ENCODE data around the gene DIAPH3.
A peak's percentile ranks its signal among the peaks of the same experiment; 100 is the strongest.

The DIAPH3 gene

GRCh38 chr13:60143775-60144174, 20.0 kb downstream of the DIAPH3 start (continued):
- TF ChIP-seq MZF1 (tag by site-specific recombination; IDR thresholded peaks at IDR 0.05; ENCODE audit: borderline replicate concordance) (peak; percentile 50; the same call in 1 of the 2 replicates), ZFP3 (tag by site-specific recombination; IDR thresholded peaks at IDR 0.05; ENCODE audit: low read depth) (no peak), HOXC10 (CRISPR knock-in tag; IDR thresholded peaks at IDR 0.05) (no peak), ZBTB21 (tag by site-specific recombination; IDR thresholded peaks at IDR 0.05) (no peak), ZNF280D (tag by site-specific recombination; IDR thresholded peaks at IDR 0.05) (no peak), ZNF10 (tag by site-specific recombination; IDR thresholded peaks at IDR 0.05) (peak; percentile 56; the same call in 1 of the 2 replicates), PRDM4 (tag by site-specific recombination; IDR thresholded peaks at IDR 0.05) (0 out of 2 replicates have a peak, but pooled peaks have one; percentile 25), ZNF2 (tag by site-specific recombination; IDR thresholded peaks at IDR 0.05) (no peak), ZBTB44 (tag by site-specific recombination; IDR thresholded peaks at IDR 0.05) (no peak), ZEB2 (tag by site-specific recombination; IDR thresholded peaks at IDR 0.05) (no peak), ZNF843 (tag by site-specific recombination; IDR thresholded peaks at IDR 0.05) (0 out of 2 replicates have a peak, but pooled peaks have one; percentile 25)

GRCh38 chr13:60139272-60139671, 24.5 kb downstream of the DIAPH3 start:
- CTCF ChIA-PET: interaction anchor here (0.5 to 0.7 kb wide), 3 partner anchors 17 to 173 kb away, joined by 3 read pairs; no protein-coding TSS in a partner anchor
- H3K27ac ChIP-seq (ENCODE audit: extremely low read depth, low read depth, low read length): no peak overlapping the region
- no peaks in the 10 kb centered on the region for H3K9me3 ChIP-seq (ENCODE audit: control insufficient read depth, insufficient read depth, low read depth, low read length)
- peaks cover 6% of the 10 kb centered on the region for H3K4me1 ChIP-seq (ENCODE audit: control insufficient read depth, insufficient read depth, low read length)
- no peak overlapping the region for H3K4me3 ChIP-seq (ENCODE audit: low read depth, low read length)
- no peaks in the 10 kb centered on the region for H3K36me3 ChIP-seq (ENCODE audit: control insufficient read depth in 2 of 2, insufficient read depth in 1 of 2, low read length in 2 of 2)
- POLR2A ChIA-PET: no interaction called here
- TF ChIP-seq MEIS1 (CRISPR knock-in tag; IDR thresholded peaks at IDR 0.05; ENCODE audit: borderline replicate concordance) (no peak), ZNF398 (tag by site-specific recombination; IDR thresholded peaks at IDR 0.05) (no peak), KLF16 (tag by site-specific recombination; IDR thresholded peaks at IDR 0.05) (no peak), WT1 (tag by site-specific recombination; IDR thresholded peaks at IDR 0.05) (no peak), ZNF140 (tag by site-specific recombination; IDR thresholded peaks at IDR 0.05) (no peak), TCF7L2 (IDR thresholded peaks at IDR 0.05; ENCODE audit: borderline replicate concordance, low read depth, low read length) (no peak), ZBTB48 (tag by site-specific recombination; IDR thresholded peaks at IDR 0.05) (no peak), HIC1 (tag by site-specific recombination; IDR thresholded peaks at IDR 0.05) (no peak)
